RWPE1 (cell line): ENCODE measurements around the gene KCNT2.

Source experiments
- CTCF ChIA-PET: fragments of 350-600 bp; sonication (Branson Sonifier 250); formaldehyde crosslinking; extraction: SDS; loops from one replicate; lab custom pipeline; 2021; lab: Yijun Ruan, JAX
- POLR2A ChIA-PET: fragments of 400-600 bp; formaldehyde crosslinking; extraction: SDS; loops from one replicate; lab custom pipeline; 2020; ENCODE audit warnings: antibody characterized with exemption; ENCODE audit not compliant: low non-redundant PET; lab: Yijun Ruan, JAX
- DNase-seq: peaks from one replicate; pipeline ENCODE4 v3.0.0; 2012; ENCODE audit warnings: low spot score
- H3K27ac ChIP-seq: fragments of 450-650 bp; 2 replicates; pipeline ENCODE4 v1.5.1; 2017
- TF ChIP-seq, protein P1 (sequence below): fragments of 450-650 bp; conservative IDR thresholded peaks from 2 replicates; pipeline ENCODE4 v1.5.1; 2017; ENCODE audit warnings: low read depth, mild to moderate bottlenecking

The KCNT2 gene

GRCh38 chr1:196477262-196477661 lies 131.0 kb downstream of the KCNT2 start:
- H3K27ac ChIP-seq: no peak overlapping the region
- TF ChIP-seq, protein P1, sequence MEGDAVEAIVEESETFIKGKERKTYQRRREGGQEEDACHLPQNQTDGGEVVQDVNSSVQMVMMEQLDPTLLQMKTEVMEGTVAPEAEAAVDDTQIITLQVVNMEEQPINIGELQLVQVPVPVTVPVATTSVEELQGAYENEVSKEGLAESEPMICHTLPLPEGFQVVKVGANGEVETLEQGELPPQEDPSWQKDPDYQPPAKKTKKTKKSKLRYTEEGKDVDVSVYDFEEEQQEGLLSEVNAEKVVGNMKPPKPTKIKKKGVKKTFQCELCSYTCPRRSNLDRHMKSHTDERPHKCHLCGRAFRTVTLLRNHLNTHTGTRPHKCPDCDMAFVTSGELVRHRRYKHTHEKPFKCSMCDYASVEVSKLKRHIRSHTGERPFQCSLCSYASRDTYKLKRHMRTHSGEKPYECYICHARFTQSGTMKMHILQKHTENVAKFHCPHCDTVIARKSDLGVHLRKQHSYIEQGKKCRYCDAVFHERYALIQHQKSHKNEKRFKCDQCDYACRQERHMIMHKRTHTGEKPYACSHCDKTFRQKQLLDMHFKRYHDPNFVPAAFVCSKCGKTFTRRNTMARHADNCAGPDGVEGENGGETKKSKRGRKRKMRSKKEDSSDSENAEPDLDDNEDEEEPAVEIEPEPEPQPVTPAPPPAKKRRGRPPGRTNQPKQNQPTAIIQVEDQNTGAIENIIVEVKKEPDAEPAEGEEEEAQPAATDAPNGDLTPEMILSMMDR: no peak
- DNase-seq: no peak
- POLR2A ChIA-PET: no interaction called here
- CTCF ChIA-PET: interaction anchor here (0.7 kb wide), 1 partner anchor 179 kb away, joined by 3 read pairs; no protein-coding TSS in a partner anchor

DNA sequence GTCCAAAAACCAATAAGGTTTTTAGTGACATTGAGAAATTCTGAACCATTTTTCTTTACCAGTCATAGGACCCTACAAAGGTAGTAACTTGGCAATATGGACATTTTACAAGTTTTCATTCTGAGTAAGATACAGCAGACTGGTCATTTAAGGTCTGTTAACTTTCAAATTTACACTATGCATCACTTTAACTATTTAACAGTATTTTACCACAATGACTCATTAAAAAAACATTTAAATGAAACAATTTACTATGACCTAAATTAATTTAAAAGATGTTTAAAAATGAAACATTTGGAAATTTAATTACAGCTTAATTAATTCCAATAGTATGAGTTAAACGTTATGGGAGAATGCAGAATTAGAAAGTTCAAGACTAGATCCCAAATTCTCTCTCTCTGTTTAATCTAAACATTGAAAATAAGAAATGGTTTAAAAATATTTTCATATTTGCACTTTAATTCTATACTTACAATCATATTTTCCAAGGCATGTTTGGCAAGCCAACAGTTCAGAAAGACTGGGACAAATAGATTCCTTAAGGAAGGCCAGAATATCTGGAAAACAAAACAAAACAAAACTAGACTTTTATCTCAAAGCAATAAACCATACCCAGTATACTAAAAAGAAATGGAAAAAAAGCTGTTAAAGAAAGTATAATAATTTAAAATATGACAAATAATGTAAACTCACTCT lies 140.9 kb downstream of the KCNT2 start:
- TF ChIP-seq, protein P1: no peak
- ChIA-PET POLR2A (no interaction called here), CTCF (no interaction called here)
- no peak overlapping the region for H3K27ac ChIP-seq
- DNase-seq: no peak

DNA sequence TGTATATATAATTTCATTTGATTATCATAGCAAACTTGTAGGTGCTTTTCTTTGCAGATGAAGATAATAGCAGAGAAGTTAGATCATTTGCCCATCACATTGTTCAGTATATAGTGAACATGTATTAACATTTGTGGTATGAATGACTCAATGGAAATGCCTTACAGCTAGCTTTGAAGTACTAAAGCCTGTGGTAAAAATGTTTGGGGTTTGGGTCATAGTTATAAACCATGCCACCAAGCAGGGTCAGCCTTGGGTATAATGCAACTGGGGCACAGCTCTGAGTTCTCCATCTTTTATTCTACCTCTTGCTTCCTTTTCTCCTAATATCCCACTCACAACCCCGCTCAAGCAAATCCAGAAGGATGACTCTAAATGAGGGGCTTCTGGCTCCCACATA lies 141.6 kb downstream of the KCNT2 start:
- POLR2A ChIA-PET: no interaction called here
- DNase-seq: peak; percentile 38
- no peak overlapping the region for H3K27ac ChIP-seq
- CTCF ChIA-PET: no interaction called here
- TF ChIP-seq, protein P1: no peak

GRCh38 chr1:196466166-196466565 lies 142.1 kb downstream of the KCNT2 start:
- POLR2A ChIA-PET: no interaction called here
- CTCF ChIA-PET: no interaction called here
- no peak overlapping the region for H3K27ac ChIP-seq
- TF ChIP-seq, protein P1: no peak
- no peak for DNase-seq

GRCh38 chr1:196464480-196464941 lies 143.7 kb downstream of the KCNT2 start:
- TF ChIP-seq, protein P1: no peak

GRCh38 chr1:196462086-196462485 lies 146.2 kb downstream of the KCNT2 start:
- ChIA-PET CTCF (interaction anchor here (0.7 kb wide), 1 partner anchor 37 kb away, joined by 3 read pairs; no protein-coding TSS in a partner anchor), POLR2A (no interaction called here)
- H3K27ac ChIP-seq: no peak overlapping the region
- TF ChIP-seq, protein P1: no peak
- no peak for DNase-seq

More at GRCh38 chr1:196464480-196464941, 143.7 kb downstream of the KCNT2 start:
- CTCF ChIA-PET: interaction anchor here (0.6 kb wide), 1 partner anchor 9 kb away, joined by 4 read pairs; no protein-coding TSS in a partner anchor
- POLR2A ChIA-PET: no interaction called here
- no peak for DNase-seq
- no peak overlapping the region for H3K27ac ChIP-seq
